Keratinocyte (primary cell): ENCODE results near the gene MAN2A2.

ENCODE experiments used
- CTCF ChIP-seq, 3 experiments: IDR thresholded peaks in 1 of 3; conservative IDR thresholded peaks in 1 of 3; optimal IDR thresholded peaks in 1 of 3; 2 replicates in 2 of 3; 3 replicates in 1 of 3; pipeline versions ENCODE3 to v1.5.1; 2011; ENCODE audit warnings: low read length in 3 of 3, mild to moderate bottlenecking in 3 of 3, moderate library complexity in 2 of 3, control low read depth in 1 of 3, inconsistent platforms in 1 of 3; ENCODE audit not compliant: insufficient read depth in 2 of 3; ENCODE audit errors: extremely low read depth in 1 of 3
- EZH2 ChIP-seq: IDR thresholded peaks from one replicate; pipeline ENCODE4 v1.6.1; 2012; ENCODE audit warnings: inconsistent platforms, mild to moderate bottlenecking, low read length, moderate library complexity

- TF ChIP-seq CTCF (optimal IDR thresholded peaks at IDR 0.05 in 1 of 3, IDR thresholded peaks at IDR 0.05 in 1 of 3, conservative IDR thresholded peaks at IDR 0.05 in 1 of 3; ENCODE audit: extremely low read depth in 1 of 3, insufficient read depth in 2 of 3, low read length in 3 of 3), result no peak
- TF ChIP-seq EZH2, result no peak
Observed at GRCh38 chr15:90972133-90972532, 69.0 kb downstream of the MAN2A2 start.
